GM21737 (cell line): ENCODE data around the gene FABP7.

Source experiments
- ATAC-seq: cut with Tn5 transposase; IDR thresholded peaks from one replicate; pipeline ENCODE4 v1.9.1; 2021; ENCODE audit warnings: mild to moderate bottlenecking, moderate library complexity; ENCODE audit not compliant: unreplicated experiment

FABP7 gene

GRCh38 chr6:122755901-122756300, 23.6 kb upstream of the FABP7 start:
- ATAC-seq, result no peak

- peak; percentile 95 for ATAC-seq
Measured at GRCh38 chr6:122758927-122759334, 20.6 kb upstream of the FABP7 start.

GRCh38 chr6:122760330-122760729, 19.2 kb upstream of the FABP7 start:
- no peak for ATAC-seq

GRCh38 chr6:122766256-122766655, 13.3 kb upstream of the FABP7 start:
- ATAC-seq, result no peak

- ATAC-seq, result no peak
Measured at GRCh38 chr6:122770835-122771601, 8.5 kb upstream of the FABP7 start.

GRCh38 chr6:122772724-122773415, 6.6 kb upstream of the FABP7 start:
- no peak for ATAC-seq

GRCh38 chr6:122775975-122776374, 3.5 kb upstream of the FABP7 start:
- ATAC-seq, result no peak

- ATAC-seq, result no peak
Measured at GRCh38 chr6:122778302-122778701, 1.2 kb upstream of the FABP7 start.

- ATAC-seq, result no peak
Measured at GRCh38 chr6:122778985-122779661, 393 bp upstream of the FABP7 start.

- no peak for ATAC-seq
Measured at GRCh38 chr6:122780114-122780513, 598 bp downstream of the FABP7 start.

GRCh38 chr6:122781716-122782115, 2.2 kb downstream of the FABP7 start:
- no peak for ATAC-seq

GRCh38 chr6:122783401-122783800, 3.9 kb downstream of the FABP7 start:
- no peak for ATAC-seq

- no peak for ATAC-seq
Measured at GRCh38 chr6:122785891-122786290, 6.4 kb downstream of the FABP7 start.

GRCh38 chr6:122787721-122788120, 8.2 kb downstream of the FABP7 start:
- no peak for ATAC-seq

GRCh38 chr6:122788208-122788607, 8.7 kb downstream of the FABP7 start:
- no peak for ATAC-seq

GRCh38 chr6:122788663-122789181, 9.2 kb downstream of the FABP7 start:
- no peak for ATAC-seq

GRCh38 chr6:122789182-122790027, 9.9 kb downstream of the FABP7 start, which contains the start of gene SMPDL3A:
SMPDL3A (plus strand) TSS chr6:122789258; CDS start chr6:122789347, 89 bp downstream.
- peak; percentile 55 for ATAC-seq

- no peak for ATAC-seq
Measured at GRCh38 chr6:122790028-122790422, 10.5 kb downstream of the FABP7 start.

- no peak for ATAC-seq
Measured at GRCh38 chr6:122790423-122791309, 11.2 kb downstream of the FABP7 start.

- ATAC-seq, result no peak
Measured at GRCh38 chr6:122791310-122791679, 11.8 kb downstream of the FABP7 start.
